Activated naive CD4-positive, alpha-beta T cell treated with anti-CD3 and anti-CD28 coated beads, Interleukin-2, amount 10 ng/mL, durations not matched to agents 7 days and 5 days (primary cell): ENCODE results near the gene KCNAB2.

ENCODE experiments used
- CTCF ChIA-PET: fragments of 350-600 bp; sonication (Branson Sonifier 250); formaldehyde crosslinking; loops from one replicate; lab custom pipeline; 2021; ENCODE audit warnings: antibody characterized with exemption; lab: Charles Lee
- DNase-seq: peaks from one replicate; pipeline ENCODE4 v3.0.0-alpha.2; 2020
- H3K27ac Mint-ChIP-seq: one replicate; pipeline ENCODE4 v1.8.0; 2021; ENCODE audit warnings: mild to moderate bottlenecking, moderate library complexity, mixed read lengths
- H3K27me3 Mint-ChIP-seq: one replicate; pipeline ENCODE4 v1.8.0; 2021; ENCODE audit warnings: mild to moderate bottlenecking, mixed read lengths
- H3K36me3 Mint-ChIP-seq: one replicate; pipeline ENCODE4 v1.8.0; 2021; ENCODE audit warnings: mixed read lengths
- H3K4me1 Mint-ChIP-seq: one replicate; pipeline ENCODE4 v1.8.0; 2021; ENCODE audit warnings: mixed read lengths
- H3K4me3 Mint-ChIP-seq: one replicate; pipeline ENCODE4 v1.8.0; 2021; ENCODE audit warnings: mild to moderate bottlenecking, moderate library complexity, mixed read lengths
- H3K9me3 Mint-ChIP-seq: one replicate; pipeline ENCODE4 v1.8.0; 2021; ENCODE audit warnings: mixed read lengths

The KCNAB2 gene

GRCh38 chr1:6005276-6005917 is 40.3 kb upstream of the KCNAB2 start:
- CTCF ChIA-PET: no interaction called here
- Mint-ChIP-seq H3K9me3 (no peaks in the 10 kb centered on the region), H3K27ac (no peak overlapping the region), H3K36me3 (peaks cover 9% of the 10 kb centered on the region), H3K4me1 (peaks cover 14% of the 10 kb centered on the region), H3K27me3 (no peaks in the 10 kb centered on the region), H3K4me3 (no peak overlapping the region)
- no peak for DNase-seq

- Mint-ChIP-seq H3K4me3 (no peak overlapping the region), H3K9me3 (no peaks in the 10 kb centered on the region), H3K36me3 (peaks cover 5% of the 10 kb centered on the region), H3K4me1 (peaks cover 14% of the 10 kb centered on the region), H3K27ac (no peak overlapping the region), H3K27me3 (no peaks in the 10 kb centered on the region)
- CTCF ChIA-PET: no interaction called here
- DNase-seq: no peak
Measured at GRCh38 chr1:6006882-6007281, 38.8 kb upstream of the KCNAB2 start.

DNA sequence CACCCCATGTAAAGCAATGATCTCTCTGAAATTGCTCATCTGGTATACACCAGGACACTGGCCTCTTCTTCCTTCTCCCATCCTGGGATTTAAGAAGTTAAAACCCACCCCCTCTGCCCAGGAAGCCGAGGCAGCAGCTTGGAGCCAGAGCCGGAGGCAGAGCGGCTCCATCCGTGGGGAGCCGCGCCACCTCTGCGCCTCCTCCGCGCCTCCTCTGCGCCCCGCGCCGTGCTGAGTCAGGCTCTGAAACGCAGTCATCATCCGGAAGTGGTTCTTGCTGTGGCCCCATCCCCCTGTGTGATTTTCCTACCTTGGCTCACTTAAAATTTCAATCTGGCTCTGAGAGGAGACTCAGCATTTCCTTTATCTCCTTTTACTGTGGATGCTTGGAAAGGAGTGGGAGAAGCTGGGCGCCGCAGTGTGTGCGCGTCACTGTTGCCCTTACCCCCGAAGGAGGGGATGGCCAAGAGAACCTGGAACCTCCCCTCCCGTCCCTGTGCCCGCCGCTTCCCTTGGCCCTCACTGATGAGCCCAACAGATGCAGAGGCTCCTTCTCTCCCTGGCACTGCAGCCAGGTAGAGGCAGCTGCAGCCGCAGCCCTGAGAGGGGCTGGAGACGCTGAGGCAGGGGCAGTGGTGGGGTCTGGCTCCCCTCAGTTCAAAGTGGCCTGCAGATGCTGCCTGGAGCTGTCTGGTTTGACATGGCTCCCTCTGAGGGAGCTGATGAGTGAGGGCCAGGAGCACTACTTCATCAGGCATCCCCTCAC is 38.2 kb upstream of the KCNAB2 start:
- CTCF ChIA-PET: no interaction called here
- no peak for DNase-seq

GRCh38 chr1:6008084-6008415 is 37.6 kb upstream of the KCNAB2 start:
- H3K9me3 Mint-ChIP-seq: no peaks in the 10 kb centered on the region
- no peak overlapping the region for H3K27ac Mint-ChIP-seq
- no peak overlapping the region for H3K4me3 Mint-ChIP-seq
- peaks cover 5% of the 10 kb centered on the region for H3K36me3 Mint-ChIP-seq
- H3K27me3 Mint-ChIP-seq: no peaks in the 10 kb centered on the region
- CTCF ChIA-PET: no interaction called here
- DNase-seq: no peak
- peaks cover 14% of the 10 kb centered on the region for H3K4me1 Mint-ChIP-seq

More for the DNA sequence above, 38.2 kb upstream of the KCNAB2 start:
- Mint-ChIP-seq H3K27ac (no peak overlapping the region), H3K4me1 (peaks cover 14% of the 10 kb centered on the region), H3K4me3 (no peak overlapping the region), H3K9me3 (no peaks in the 10 kb centered on the region), H3K36me3 (peaks cover 5% of the 10 kb centered on the region), H3K27me3 (no peaks in the 10 kb centered on the region)

- CTCF ChIA-PET: no interaction called here
- H3K4me1 Mint-ChIP-seq: peaks cover 14% of the 10 kb centered on the region
- no peaks in the 10 kb centered on the region for H3K9me3 Mint-ChIP-seq
Measured at GRCh38 chr1:6008696-6009095, 37.0 kb upstream of the KCNAB2 start.

GRCh38 chr1:6009120-6010040 is 36.3 kb upstream of the KCNAB2 start:
- H3K4me3 Mint-ChIP-seq: no peak overlapping the region
- H3K36me3 Mint-ChIP-seq: peaks cover 5% of the 10 kb centered on the region
- H3K4me1 Mint-ChIP-seq: peaks cover 14% of the 10 kb centered on the region
- no peak overlapping the region for H3K27ac Mint-ChIP-seq
- H3K9me3 Mint-ChIP-seq: no peaks in the 10 kb centered on the region
- no peak for DNase-seq
- CTCF ChIA-PET: no interaction called here
- H3K27me3 Mint-ChIP-seq: no peaks in the 10 kb centered on the region

More at GRCh38 chr1:6008696-6009095, 37.0 kb upstream of the KCNAB2 start:
- H3K27ac Mint-ChIP-seq: no peak overlapping the region
- H3K27me3 Mint-ChIP-seq: no peaks in the 10 kb centered on the region
- no peak for DNase-seq
- H3K4me3 Mint-ChIP-seq: no peak overlapping the region
- peaks cover 3% of the 10 kb centered on the region for H3K36me3 Mint-ChIP-seq

- H3K4me3 Mint-ChIP-seq: no peak overlapping the region
- H3K36me3 Mint-ChIP-seq: peaks cover 10% of the 10 kb centered on the region
- no peak for DNase-seq
- H3K27me3 Mint-ChIP-seq: no peaks in the 10 kb centered on the region
- no peaks in the 10 kb centered on the region for H3K9me3 Mint-ChIP-seq
- CTCF ChIA-PET: no interaction called here
- peaks cover 12% of the 10 kb centered on the region for H3K4me1 Mint-ChIP-seq
- H3K27ac Mint-ChIP-seq: no peak overlapping the region
Measured at GRCh38 chr1:6010554-6010953, 35.1 kb upstream of the KCNAB2 start.

DNA sequence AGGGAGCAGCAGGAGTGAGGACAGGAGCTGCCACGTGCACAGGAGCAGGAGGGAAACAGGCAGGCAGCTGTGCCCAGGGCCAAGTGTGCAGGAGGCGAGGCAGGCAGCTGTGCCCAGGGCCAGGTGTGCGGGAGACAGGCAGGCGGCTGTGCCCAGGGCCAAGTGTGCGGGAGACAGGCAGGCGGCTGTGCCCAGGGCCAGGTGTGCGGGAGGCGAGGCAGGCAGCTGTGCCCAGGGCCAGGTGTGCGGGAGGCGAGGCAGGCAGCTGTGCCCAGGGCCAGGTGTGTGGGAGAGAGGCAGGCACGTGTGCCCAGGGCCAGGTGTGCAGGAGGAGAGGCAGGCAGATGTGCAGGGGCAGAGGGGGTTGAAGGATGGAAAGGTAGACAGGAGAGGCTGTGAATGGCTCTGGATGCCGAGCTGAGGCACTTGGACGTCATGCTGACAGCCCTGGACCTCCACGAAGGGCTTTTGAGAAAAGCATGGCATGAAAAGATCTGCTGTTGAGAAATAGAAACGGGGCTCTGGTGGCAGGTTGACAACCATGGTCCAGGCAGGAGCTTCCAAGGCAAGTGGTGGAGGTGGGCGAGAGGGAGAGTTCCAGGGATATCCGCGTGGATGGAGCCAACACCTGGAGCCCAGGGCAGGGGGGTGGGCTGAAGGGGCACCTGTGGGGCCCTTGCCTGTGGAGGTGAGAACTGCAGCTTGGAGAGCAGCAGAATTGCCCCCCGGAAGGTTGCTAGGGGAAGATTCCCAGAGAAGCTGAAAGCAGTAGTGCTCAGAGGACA is 34.3 kb upstream of the KCNAB2 start:
- no peak overlapping the region for H3K4me3 Mint-ChIP-seq
- H3K9me3 Mint-ChIP-seq: no peaks in the 10 kb centered on the region
- peaks cover 12% of the 10 kb centered on the region for H3K4me1 Mint-ChIP-seq
- H3K27ac Mint-ChIP-seq: no peak overlapping the region
- H3K36me3 Mint-ChIP-seq: peaks cover 10% of the 10 kb centered on the region
- DNase-seq: no peak
- H3K27me3 Mint-ChIP-seq: no peaks in the 10 kb centered on the region
- CTCF ChIA-PET: no interaction called here

- CTCF ChIA-PET: no interaction called here
- Mint-ChIP-seq H3K36me3 (peaks cover 10% of the 10 kb centered on the region), H3K4me3 (no peak overlapping the region), H3K4me1 (peaks cover 8% of the 10 kb centered on the region), H3K27me3 (no peaks in the 10 kb centered on the region), H3K9me3 (no peaks in the 10 kb centered on the region), H3K27ac (no peak overlapping the region)
- DNase-seq: no peak
Measured at GRCh38 chr1:6011946-6012258, 33.8 kb upstream of the KCNAB2 start.

- no peaks in the 10 kb centered on the region for H3K27me3 Mint-ChIP-seq
- H3K9me3 Mint-ChIP-seq: no peaks in the 10 kb centered on the region
- peaks cover 6% of the 10 kb centered on the region for H3K4me1 Mint-ChIP-seq
- no peak overlapping the region for H3K4me3 Mint-ChIP-seq
- H3K36me3 Mint-ChIP-seq: peaks cover 11% of the 10 kb centered on the region
- CTCF ChIA-PET: no interaction called here
- no peak overlapping the region for H3K27ac Mint-ChIP-seq
- no peak for DNase-seq
Measured at GRCh38 chr1:6012529-6013318, 33.0 kb upstream of the KCNAB2 start.

DNA sequence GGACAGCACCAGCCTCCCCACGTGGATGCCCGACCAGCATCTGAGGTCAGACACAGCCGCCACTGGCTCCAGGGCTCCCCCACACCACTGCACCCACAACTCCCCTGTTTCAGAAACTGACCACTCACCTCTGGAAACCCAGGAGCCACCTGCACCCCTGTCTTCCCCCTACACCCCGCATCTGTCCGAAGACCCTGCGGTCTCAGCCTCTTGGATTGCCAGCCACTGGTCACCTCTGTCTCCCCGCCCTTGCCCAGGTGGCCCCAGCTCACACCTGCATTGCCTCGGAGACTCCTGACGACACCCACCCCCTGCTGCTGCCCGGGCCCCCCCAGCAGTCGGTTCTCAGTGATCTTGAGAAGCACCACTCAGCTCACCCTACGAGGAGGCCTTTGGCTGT is 32.2 kb upstream of the KCNAB2 start:
- Mint-ChIP-seq H3K4me3 (no peak overlapping the region), H3K9me3 (no peaks in the 10 kb centered on the region), H3K27me3 (no peaks in the 10 kb centered on the region), H3K36me3 (peaks cover 11% of the 10 kb centered on the region), H3K27ac (no peak overlapping the region), H3K4me1 (peaks cover 6% of the 10 kb centered on the region)
- no peak for DNase-seq
- CTCF ChIA-PET: no interaction called here

GRCh38 chr1:6014130-6014999 is 31.3 kb upstream of the KCNAB2 start:
- no peak overlapping the region for H3K4me3 Mint-ChIP-seq
- H3K36me3 Mint-ChIP-seq: peaks cover 11% of the 10 kb centered on the region
- CTCF ChIA-PET: no interaction called here
- no peak for DNase-seq
- H3K27ac Mint-ChIP-seq: no peak overlapping the region
- no peaks in the 10 kb centered on the region for H3K27me3 Mint-ChIP-seq
- H3K9me3 Mint-ChIP-seq: no peaks in the 10 kb centered on the region
- H3K4me1 Mint-ChIP-seq: peaks cover 6% of the 10 kb centered on the region
